WTC11 (cell line): ENCODE data around the gene GPR160.

Experiments
- CREB1 ChIP-seq: sonication (generic); formaldehyde crosslinking; IDR thresholded peaks from 2 replicates; pipeline ENCODE4 v1.8.0; 2023; ENCODE audit warnings: mild to moderate bottlenecking, missing genetic modification reagents
- CTCF ChIP-seq: fragments of 200-600 bp; IDR thresholded peaks from 2 replicates; pipeline ENCODE4 v1.8.0; 2022; ENCODE audit warnings: antibody characterized with exemption
- ESRRA ChIP-seq: sonication (generic); formaldehyde crosslinking; IDR thresholded peaks from 2 replicates; pipeline ENCODE4 v1.8.1; 2022; ENCODE audit warnings: mild to moderate bottlenecking, missing genetic modification reagents, borderline replicate concordance
- FOXJ3 ChIP-seq: sonication (generic); formaldehyde crosslinking; IDR thresholded peaks from 2 replicates; pipeline ENCODE4 v1.9.0; 2021; ENCODE audit warnings: missing genetic modification reagents, mild to moderate bottlenecking, borderline replicate concordance
- FOXP1 ChIP-seq: sonication (generic); formaldehyde crosslinking; IDR thresholded peaks from 2 replicates; pipeline ENCODE4 v1.8.0; 2022; ENCODE audit warnings: missing genetic modification reagents, mild to moderate bottlenecking, moderate library complexity, borderline replicate concordance
- NFYB ChIP-seq: sonication (generic); formaldehyde crosslinking; conservative IDR thresholded peaks from 2 replicates; pipeline ENCODE4 v1.8.0; 2022; ENCODE audit warnings: low read depth, missing genetic modification reagents
- NR1H2 ChIP-seq: sonication (generic); formaldehyde crosslinking; IDR thresholded peaks from 2 replicates; pipeline ENCODE4 v1.9.0; 2021; ENCODE audit warnings: mild to moderate bottlenecking, moderate library complexity, missing genetic modification reagents
- SP1 ChIP-seq: sonication (generic); formaldehyde crosslinking; conservative IDR thresholded peaks from 2 replicates; pipeline ENCODE4 v1.8.1; 2022; ENCODE audit warnings: missing genetic modification reagents

DNA sequence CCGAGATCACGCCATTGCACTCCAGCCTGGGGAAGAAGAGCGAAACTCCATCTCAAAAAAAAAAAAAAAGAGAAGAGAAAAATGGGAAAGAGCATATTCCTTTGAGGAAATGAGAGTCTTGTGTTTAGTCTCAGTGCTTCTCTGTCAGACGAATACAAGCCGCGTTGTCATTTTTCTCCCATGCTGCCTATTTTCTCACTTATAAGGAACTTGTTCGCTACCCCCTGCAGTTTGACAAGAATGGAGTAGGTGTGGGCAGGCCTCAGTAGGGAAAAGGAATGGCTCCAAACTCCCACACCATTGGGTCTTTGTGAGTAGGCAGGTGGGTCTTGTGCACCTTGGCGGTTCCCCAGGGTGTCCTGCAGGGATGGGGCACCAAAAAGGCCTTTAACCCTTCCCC lies 6.5 kb downstream of the GPR160 start:
- TF ChIP-seq ESRRA (CRISPR knock-in tag) (no peak), NFYB (CRISPR knock-in tag) (no peak), CTCF (no peak), FOXP1 (CRISPR knock-in tag) (no peak), NR1H2 (CRISPR knock-in tag) (no peak), FOXJ3 (no peak), SP1 (no peak), CREB1 (CRISPR knock-in tag) (no peak)
